Bone marrow (tissue), 2 donors: ENCODE results near the gene ZNF362.

Source experiments
- DNase-seq, 2 donors: peaks; one replicate each; lab custom pipeline; 2025; lab: John Stamatoyannopoulos, UW

Gene ZNF362

DNA sequence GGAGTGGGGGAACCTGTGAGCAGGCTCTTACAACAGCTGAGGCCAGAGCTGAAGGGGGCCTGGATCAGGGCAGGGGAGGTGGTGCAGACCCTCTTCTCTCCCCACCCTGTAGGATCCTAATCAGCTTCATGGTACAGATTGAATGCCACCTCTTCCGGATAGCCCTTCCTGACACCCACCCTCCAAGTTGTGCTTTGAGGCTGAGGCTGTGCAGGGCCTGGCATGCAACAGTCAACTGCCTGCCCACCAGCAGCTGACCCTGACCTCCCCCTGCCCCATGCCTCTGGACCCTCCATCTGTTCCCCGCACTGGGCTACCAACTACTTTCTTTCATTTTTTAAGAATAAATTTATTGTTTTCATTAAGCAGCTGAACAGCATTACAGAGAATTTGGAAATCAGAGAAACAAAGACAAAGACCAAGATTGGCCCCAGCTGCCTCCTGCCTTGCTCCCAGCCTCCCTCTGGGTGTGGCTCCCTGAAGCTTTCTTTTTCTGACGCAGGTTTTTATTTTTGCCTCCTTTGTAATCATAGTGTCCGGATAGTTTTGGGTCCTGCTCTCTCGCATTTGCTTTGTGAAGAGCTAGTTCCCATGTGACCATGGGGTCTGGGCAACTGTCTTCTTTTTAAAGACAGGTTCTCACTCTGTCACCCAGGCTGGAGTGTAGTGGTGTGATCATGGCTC is 12.8 kb downstream of the ZNF362 start:
- DNase-seq, result no peak

DNA sequence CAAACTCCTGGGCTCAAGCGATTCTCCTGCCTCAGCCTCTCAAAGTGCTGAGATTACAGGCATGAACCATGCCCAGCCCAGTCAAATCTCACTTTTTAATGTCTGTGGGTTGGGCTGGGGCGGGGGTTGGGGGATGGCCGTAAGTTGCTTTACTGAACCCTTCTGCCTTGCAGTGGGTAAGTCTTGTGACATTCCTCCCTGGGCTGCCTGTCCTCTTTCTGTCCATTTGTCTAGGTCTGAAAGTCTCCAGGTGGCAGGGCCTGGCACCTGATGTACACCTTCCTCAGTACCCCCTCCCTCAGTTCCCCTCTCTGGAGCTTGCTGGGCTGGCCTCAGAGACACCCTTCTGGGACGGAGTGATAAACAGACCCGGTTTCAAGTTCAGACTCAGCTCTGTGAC is 13.3 kb downstream of the ZNF362 start:
- DNase-seq, result no peak

DNA sequence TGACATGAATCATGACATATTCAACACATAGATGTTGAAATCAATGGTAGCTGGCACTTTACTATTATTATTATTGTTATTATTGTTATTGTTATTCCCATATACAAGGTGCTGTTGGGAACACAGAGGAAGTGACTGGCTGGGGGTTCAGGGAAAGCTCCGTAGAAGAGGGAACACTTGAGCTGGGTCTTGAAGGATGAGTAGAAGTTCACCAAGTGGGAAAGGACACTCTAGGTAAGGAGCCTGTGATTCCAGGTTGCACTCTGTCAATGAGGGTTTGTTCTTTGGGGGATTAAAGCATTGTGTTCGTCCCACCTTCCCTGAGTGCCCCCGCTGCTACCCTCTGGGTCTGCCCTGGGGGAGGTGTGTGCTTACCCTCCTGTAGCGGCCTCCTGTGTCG is 14.1 kb downstream of the ZNF362 start:
- no peak for DNase-seq

DNA sequence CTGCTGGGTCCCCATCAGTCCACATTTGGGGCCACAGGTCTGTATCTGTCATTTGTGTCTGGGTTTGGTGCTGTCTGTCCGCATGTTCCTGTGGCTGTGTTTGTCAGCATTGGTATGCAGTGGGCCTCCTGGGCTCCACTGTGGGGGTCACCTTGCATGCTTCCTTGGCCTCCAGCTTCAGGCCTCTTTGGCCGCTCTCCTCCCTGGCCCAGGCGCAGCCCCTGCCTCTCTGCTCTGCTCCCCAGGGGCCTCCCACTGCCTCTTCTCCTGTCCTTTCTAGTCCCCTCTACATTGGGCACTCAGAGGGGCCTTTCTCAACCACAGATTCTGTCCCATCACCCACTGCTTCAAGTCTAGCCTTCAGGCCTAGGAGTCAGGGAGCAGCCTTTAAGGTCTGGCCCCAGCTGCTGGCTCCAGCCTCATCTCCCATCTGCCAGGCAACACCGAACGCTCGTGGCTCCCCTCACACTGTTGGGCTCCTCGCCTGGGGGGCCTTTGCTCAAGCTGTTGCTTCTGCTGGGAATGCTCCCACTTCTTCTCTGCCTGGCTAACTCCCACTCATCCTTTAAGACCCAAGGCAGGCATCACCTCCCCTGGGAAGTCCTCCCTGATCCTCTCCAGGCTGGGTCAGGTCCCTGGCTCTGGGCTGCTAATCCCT is 14.6 kb downstream of the ZNF362 start:
- DNase-seq, result no peak

- no peak for DNase-seq
Measured at GRCh38 chr1:33271666-33272505, 15.6 kb downstream of the ZNF362 start.

DNA sequence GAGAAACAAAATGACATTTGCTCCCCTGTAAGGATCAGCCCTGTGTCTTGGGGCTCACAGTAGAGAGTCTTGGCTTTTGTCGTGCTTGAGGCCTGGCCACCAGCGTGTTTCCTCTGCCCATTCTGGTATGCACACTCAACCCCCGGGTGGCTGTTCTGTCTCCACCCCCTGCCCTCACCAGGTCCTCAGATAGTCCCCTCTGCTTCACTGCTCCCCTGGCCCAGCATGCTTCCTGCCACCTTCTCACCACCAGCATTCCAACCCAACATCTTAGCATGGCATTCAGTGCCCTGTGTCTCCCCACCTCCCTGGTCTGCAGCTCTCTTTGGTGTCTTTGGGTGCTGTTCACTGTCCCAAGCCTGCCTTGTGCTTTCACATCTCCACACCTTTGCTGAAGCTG is 16.2 kb downstream of the ZNF362 start:
- no peak for DNase-seq

DNA sequence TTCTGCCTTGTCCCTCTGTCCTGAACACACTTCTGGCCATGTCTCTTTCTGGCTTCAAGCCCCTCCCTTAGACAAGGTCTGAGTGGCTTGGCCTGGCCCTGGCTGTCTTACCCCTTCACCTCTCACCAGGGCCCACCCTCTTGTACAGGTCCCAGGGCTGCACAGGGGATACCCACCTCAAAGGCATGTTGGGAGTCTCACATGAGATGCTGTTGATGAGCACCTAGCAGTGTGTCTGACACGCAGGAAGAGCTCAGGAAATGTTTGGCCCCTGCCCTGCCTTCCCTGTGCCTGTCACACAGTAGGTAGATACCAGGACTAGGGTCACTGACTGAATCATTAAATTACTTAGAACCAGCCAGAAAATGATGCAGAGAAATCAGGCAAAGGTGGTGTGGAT is 16.6 kb downstream of the ZNF362 start:
- DNase-seq, result no peak

DNA sequence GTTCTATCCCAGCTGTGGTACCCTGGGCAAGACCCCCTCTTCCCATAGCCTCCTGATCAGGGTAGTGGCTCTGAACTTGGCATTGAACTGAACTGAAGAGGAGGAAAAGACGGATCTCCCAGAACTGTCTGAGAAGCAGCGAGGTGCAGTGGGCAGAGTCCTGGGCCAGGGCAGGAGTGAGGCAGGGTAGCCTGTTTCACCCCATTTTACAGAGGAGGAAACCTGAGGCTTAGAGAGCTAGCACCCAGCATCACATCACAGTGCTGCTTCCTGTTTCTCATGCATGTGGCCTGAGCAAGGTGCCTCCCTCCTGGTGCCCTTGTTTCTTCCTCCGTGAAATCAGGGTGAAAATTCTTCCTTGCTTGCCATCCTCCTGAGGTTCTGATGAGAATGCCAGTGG is 17.1 kb downstream of the ZNF362 start:
- DNase-seq, result no peak

DNA sequence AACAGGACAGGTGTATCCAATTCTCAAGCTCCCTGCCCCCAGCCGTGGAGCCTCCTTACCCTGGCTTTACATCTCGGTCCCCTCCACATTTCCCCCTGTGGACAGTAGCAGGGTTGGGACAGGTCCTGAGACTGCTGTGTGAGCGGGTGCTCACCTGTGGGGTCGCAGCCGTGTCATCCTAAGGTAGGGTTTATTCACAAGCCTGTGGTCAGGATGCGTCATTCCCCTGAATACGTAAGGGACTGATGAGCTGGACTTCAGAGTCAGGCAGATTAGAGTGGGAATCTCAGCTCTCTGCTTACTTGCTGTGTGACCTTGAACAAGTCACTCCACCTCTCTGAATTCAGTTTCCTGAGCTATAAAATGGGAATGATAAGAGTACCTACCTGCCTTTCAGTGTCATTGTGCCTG is 17.7 kb downstream of the ZNF362 start:
- DNase-seq, result no peak

DNA sequence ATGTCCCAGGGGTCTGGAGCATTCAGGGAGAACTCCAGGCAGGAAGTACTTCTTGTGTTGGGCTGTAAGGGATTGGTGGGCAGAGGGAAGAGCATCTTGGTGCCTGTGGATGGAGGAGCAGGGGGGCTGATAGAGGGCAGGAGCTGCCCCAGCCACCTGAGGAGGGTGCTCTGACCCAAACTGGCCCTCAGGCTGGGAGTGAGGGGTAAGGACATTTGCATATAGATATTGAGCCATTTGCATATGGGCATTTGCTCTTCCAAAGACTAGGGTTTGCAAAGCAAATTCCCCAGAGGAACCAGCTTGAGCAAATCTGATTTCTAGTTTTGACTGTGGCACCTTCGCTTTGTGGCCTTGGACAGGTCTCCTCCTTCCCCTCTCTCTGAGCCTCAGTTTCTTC is 18.2 kb downstream of the ZNF362 start:
- DNase-seq, result no peak

- DNase-seq, result no peak
Measured at GRCh38 chr1:33275195-33275594, 18.9 kb downstream of the ZNF362 start.

DNA sequence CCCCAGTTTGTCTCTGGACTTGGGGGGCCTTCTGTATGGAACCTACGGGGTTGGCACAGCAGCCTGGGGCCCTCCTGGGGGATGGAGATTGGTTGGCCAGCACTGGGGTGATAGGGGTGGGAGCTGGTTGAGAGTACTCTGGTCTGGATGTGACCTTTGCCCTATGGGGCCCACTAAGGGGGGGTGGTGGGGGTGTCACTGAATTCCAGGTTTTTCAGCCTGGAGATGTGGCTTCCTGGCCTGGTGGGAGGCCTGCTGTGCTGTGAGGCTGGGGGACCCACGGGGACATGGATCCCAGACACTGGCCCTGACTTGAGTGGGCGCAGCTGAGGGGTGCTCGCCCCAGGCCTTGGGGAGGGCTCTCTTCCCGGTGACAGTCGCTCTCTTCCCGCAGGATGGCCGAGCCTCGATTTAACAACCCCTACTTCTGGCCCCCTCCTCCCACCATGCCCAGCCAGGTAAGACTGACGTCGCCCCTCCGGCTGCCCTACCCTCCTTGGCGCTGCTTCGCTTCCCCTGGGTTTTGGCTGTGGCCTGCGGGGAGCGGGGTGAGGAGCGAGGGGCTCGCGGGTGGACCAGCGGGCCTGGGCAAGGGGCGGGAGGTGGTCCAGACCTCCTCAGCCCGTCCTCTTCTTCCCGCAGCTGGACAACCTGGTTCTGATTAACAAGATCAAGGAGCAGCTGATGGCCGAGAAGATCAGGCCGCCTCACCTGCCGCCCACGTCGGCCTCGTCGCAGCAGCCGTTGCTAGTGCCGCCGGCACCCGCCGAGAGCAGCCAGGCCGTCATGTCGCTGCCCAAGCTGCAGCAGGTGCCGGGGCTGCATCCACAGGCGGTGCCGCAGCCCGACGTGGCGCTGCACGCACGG is 19.6 kb downstream of the ZNF362 start:
- DNase-seq, result no peak

DNA sequence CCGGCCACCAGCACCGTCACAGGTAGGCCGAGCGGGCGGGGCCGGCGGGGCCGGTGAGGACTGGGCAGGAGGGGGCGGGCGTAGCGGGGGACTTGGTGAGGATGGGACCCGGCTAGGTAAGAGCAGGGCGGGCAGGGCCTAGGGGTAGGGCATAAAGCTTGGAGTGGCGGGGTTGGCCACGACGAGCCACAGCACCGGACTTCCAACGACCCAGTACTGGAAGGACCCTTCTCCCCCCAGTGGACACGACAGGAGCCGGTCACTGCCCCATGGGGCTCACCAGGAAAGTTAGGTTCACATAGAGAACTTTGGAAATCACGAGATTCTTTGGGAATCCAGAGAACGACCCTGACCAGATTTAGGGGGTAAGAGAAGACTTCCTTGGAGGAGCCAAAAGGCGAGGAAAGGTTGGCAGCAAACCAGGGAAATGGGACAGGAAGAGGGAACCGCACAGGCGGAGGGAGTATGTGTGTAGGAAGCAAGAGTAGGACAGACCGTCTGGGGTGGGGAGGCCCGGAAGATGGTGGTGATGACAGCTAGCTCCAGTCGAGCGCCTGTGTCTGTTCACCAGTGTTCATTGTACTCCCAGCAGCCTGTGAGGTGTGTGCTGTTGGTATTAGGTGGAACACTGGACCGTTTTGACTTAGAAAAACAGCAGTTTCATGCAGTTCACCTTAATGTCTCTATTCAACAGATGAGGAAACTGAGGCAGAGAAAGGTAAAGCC is 20.4 kb downstream of the ZNF362 start:
- no peak for DNase-seq

- no peak for DNase-seq
Measured at GRCh38 chr1:33277488-33278084, 21.3 kb downstream of the ZNF362 start.

- DNase-seq, result no peak
Measured at GRCh38 chr1:33280091-33280661, 23.9 kb downstream of the ZNF362 start.

DNA sequence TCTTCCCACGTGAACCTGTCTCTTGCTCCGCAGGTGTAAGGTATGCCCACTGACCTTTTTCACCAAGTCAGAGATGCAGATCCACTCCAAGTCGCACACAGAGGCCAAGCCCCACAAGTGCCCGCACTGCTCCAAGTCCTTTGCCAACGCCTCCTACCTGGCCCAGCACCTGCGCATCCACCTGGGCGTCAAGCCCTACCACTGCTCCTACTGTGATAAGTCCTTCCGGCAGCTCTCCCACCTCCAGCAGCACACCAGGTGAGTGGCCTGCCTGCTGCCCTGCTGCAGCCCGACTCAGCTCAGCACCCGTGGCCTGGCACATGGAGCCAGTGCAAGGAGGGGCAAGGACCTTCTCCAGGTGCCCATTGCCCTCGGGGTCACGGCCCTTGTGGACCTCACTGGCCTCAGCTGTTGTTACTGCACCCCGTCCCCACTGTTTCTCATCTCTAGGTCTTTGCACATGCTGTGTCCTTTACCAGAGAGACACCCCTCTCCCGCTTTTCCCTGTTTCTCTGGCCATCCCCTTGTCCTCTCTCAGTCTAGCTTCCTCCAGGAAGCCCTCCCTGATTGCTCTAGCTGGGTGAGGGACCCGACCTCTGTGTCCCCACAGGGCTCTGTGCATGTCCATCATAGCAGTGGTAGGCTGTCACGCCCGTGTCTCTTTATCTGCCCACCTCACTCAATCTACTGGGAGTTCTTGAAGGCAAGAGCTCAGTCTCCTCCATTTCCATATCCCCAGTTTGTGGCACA is 25.4 kb downstream of the ZNF362 start:
- DNase-seq, result no peak

GRCh38 chr1:33282791-33283190 is 26.5 kb downstream of the ZNF362 start:
- no peak for DNase-seq

GRCh38 chr1:33284049-33284448 is 27.8 kb downstream of the ZNF362 start:
- DNase-seq, result no peak

DNA sequence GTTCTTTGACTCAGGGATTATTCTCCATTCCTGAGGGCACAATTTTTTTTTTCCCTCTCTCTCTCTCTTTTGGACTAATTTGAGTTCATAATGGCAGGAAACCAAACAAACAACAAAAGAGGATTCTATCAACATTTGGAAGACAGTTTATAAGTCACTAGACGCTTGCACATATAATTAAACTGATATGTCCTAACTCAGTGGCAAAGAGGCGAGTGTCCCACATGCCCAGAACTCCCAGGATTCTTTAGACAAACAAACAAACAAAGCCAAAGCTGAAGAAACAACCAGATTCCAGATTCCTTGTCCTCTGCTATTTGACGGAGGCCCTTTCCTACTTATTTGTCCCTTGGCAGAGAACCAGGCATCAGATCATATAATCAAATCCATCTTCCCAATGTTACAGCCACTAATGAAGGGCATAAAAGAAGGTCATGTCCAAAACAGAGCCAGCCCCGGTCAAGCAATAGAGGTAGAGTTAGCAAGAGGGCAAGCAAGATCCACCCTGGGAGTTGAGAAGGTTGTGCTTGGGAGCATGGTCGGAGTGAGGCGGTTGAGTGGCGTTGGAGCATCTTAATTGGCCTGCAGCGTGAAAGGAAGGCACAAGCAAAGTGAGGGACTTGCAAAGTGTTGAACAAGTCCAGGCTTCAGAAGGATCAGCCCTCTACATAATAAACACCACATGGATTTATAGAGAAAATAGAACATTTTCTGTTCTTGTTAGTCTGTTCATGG is 30.3 kb downstream of the ZNF362 start:
- DNase-seq, result no peak
